GM10248 (cell line): ENCODE data around the gene SH3BGRL2.
"Not testable (repeated sequence)": the region's sequence is repeated elsewhere in the genome, so short reads cannot be mapped to it uniquely, and the experiment has no call there.

Source experiments
- CTCF ChIA-PET: fragments of 300-600 bp; sonication (Branson Sonifier 250); formaldehyde crosslinking; extraction: SDS; loops from one replicate; lab custom pipeline; 2021; ENCODE audit warnings: antibody characterized with exemption; lab: Yijun Ruan, JAX
- POLR2A ChIA-PET: fragments of 350-650 bp; sonication (Branson Sonifier 250); formaldehyde crosslinking; extraction: SDS; loops from one replicate; lab custom pipeline; 2020; ENCODE audit warnings: antibody characterized with exemption; lab: Yijun Ruan, JAX
- DNase-seq: peaks from one replicate; pipeline ENCODE4 v3.0.0; 2012; ENCODE audit errors: extremely low spot score
- CTCF ChIP-seq: IDR thresholded peaks from 2 replicates; pipeline ENCODE4 v1.5.1; 2012; ENCODE audit warnings: mild to moderate bottlenecking, low read depth; ENCODE audit errors: extremely low read depth, missing control alignments, control extremely low read depth

Gene SH3BGRL2

GRCh38 chr6:79650950-79651349 is 19.8 kb downstream of the SH3BGRL2 start:
- CTCF ChIA-PET = no interaction called here

GRCh38 chr6:79656134-79656533 is 25.0 kb downstream of the SH3BGRL2 start:
- ChIA-PET POLR2A (no interaction called here), CTCF (interaction anchor here (0.9 to 2.7 kb wide), 3 partner anchors 14 to 16 kb away, joined by 3 to 7 read pairs (median 5); no protein-coding TSS in a partner anchor)
- no peak for TF ChIP-seq CTCF
- DNase-seq = no peak

More at GRCh38 chr6:79650950-79651349, 19.8 kb downstream of the SH3BGRL2 start:
- POLR2A ChIA-PET = no interaction called here
- no peak for TF ChIP-seq CTCF
- no peak for DNase-seq

GRCh38 chr6:79657238-79657637 is 26.1 kb downstream of the SH3BGRL2 start:
- ChIA-PET POLR2A (no interaction called here), CTCF (no interaction called here)
- no peak for TF ChIP-seq CTCF
- no peak for DNase-seq

GRCh38 chr6:79663655-79664054 is 32.5 kb downstream of the SH3BGRL2 start:
- CTCF ChIA-PET = interaction anchor here (0.7 to 1.8 kb wide), 3 partner anchors 9 to 31 kb away, joined by 3 to 5 read pairs (median 3); no protein-coding TSS in a partner anchor
- DNase-seq, POLR2A ChIA-PET: not testable (repeated sequence)

GRCh38 chr6:79665725-79666551 is 34.8 kb downstream of the SH3BGRL2 start:
- no peak for DNase-seq
- POLR2A ChIA-PET = no interaction called here
- CTCF ChIA-PET = interaction anchor here (1.1 to 1.9 kb wide), 4 partner anchors 21 to 199 kb away, joined by 3 to 7 read pairs (median 4); no protein-coding TSS in a partner anchor
- TF ChIP-seq CTCF = no peak

- CTCF ChIA-PET = interaction anchor here (1.0 to 1.9 kb wide), 5 partner anchors 9 to 96 kb away, joined by 3 to 5 read pairs (median 4); partner anchors contain the start of gene SH3BGRL2
- POLR2A ChIA-PET = no interaction called here
- no peak for DNase-seq
- TF ChIP-seq CTCF = no peak
These were observed 35.5 kb downstream of the SH3BGRL2 start for GRCh38 chr6:79666634-79667033.

- DNase-seq = no peak
- no peak for TF ChIP-seq CTCF
- CTCF ChIA-PET = interaction anchor here (1.6 kb wide), 2 partner anchors 9 to 14 kb away, joined by 3 to 4 read pairs; no protein-coding TSS in a partner anchor
- POLR2A ChIA-PET = no interaction called here
These were observed 37.3 kb downstream of the SH3BGRL2 start for GRCh38 chr6:79668381-79668780.
